HEK293T (cell line): ENCODE data around the gene DOK6.

Source experiments
- ARNT ChIP-seq: fragments of 450-650 bp; IDR thresholded peaks from 2 replicates; pipeline ENCODE4 v1.6.1; 2017; ENCODE audit warnings: mild to moderate bottlenecking
- BHLHE40 ChIP-seq: fragments of 450-650 bp; IDR thresholded peaks from 2 replicates; pipeline ENCODE4 v1.6.1; 2016; ENCODE audit warnings: mild to moderate bottlenecking, moderate library complexity, borderline replicate concordance
- FOXK2 ChIP-seq: fragments of 450-650 bp; IDR thresholded peaks from 2 replicates; pipeline ENCODE4 v1.6.1; 2016; ENCODE audit warnings: mild to moderate bottlenecking
- NFRKB ChIP-seq: fragments of 450-650 bp; IDR thresholded peaks from 2 replicates; pipeline ENCODE4 v1.6.1; 2016; ENCODE audit warnings: mild to moderate bottlenecking, moderate library complexity
- SP1 ChIP-seq: fragments of 450-650 bp; IDR thresholded peaks from 2 replicates; pipeline ENCODE4 v1.6.1; 2017

- TF ChIP-seq ARNT, result no peak
- no peak for TF ChIP-seq SP1
- TF ChIP-seq NFRKB, result no peak
- TF ChIP-seq FOXK2, result no peak
- no peak for TF ChIP-seq BHLHE40
Measured at GRCh38 chr18:69584429-69584828, 183.7 kb downstream of the DOK6 start.
